NCI-H2029 (cell line): ENCODE data around the gene OXTR.
A peak's percentile ranks its signal among the peaks of the same experiment; 100 is the strongest.
"Not testable (repeated sequence)": the region's sequence is repeated elsewhere in the genome, so short reads cannot be mapped to it uniquely, and the experiment has no call there.

Experiments
- DNase-seq: peaks from one replicate; lab custom pipeline; 2025; lab: John Stamatoyannopoulos, UW

The OXTR gene

DNA sequence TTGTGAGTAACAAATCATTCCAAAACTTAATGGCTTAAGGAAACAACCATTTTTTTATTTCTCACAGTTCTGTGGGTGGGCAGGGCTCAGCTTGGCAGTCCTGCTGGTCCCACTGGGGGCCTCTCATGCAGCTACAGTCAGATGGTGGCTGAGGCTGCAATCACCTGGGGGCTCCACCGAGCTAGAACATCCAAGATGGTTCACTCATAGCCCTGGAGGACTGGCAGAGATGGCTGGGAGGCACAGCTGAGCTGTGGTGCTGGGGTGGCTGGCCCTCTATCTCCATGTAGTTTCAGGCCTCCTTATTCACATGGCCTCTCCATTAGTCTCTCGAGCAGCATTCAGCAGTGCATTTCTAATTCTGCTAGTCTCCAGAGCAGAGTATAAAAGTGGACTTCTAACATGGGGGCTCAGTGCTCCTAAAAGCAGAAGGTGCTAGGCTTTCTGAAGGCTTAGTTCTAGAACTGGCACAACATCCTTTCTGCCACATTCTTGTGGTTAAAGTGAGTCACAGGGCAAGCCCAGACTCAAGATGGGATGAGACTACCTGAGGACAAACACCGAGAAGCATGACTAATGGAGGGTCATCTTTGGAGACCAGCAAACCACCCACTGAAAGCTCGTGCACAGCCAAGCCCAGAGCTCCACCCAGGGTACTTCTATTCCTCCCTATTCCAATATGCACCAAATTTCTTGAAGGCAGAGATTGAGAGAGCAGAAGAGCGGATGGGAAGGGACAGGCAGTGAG is 29.5 kb downstream of the OXTR start:
- DNase-seq, result no peak

DNA sequence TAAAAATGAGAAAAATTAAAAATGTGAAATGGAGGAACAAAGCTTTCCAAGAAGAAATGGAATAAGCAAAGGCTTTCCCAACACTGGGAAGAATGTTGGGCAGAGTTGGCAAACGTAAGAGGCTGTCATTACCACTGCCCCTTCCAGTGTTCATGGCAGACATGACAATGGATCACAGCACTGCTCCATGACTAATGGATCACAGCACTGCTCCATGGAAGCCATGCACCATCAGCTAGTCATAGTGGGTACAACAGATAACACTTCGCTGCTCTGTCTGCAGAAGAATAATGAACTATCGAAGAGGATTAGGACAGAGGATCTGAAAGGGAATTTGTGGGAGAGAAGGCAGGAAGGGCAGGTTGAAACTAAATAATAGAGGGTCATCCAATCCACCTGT is 30.8 kb downstream of the OXTR start:
- DNase-seq, result no peak

DNA sequence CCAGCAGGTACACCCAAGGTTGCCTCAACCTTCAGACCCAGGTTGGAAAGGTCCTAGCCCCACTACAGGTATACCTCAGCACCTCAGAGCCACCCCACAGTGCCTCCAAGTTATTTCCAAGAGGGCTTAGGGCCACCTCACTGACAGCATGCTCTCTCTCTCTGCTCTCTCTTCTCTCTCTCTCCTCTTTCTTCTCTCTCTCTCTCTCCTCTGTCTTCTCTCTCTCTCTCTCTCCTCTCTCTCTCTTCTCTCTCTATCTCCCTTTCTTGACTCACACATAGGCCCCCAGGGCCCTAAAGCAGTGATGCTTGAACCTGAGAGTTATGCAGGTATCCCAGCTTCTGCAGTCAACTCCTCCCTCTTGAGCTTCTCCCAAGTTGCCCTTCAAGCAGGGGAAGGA is 31.6 kb downstream of the OXTR start:
- DNase-seq, result no peak

DNA sequence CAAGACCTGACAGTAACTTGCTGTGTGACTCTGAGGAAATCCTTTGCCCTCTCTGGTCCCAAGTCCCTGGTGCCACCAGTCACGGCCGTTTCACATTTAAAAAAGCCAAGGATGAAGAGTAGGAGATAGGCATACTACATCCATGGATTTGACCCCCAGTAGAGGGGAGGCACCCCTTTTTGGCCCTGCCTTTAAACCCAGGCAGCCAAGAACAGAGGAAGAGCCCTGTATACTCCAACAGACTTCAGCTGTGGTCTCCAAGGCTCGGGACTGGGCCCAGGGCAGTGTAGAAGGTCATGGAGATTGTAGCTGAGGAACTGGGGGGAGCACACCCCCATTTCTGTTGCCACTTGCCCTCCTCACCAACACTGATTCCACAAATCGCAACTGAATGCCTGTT is 32.1 kb downstream of the OXTR start:
- DNase-seq, result no peak

DNA sequence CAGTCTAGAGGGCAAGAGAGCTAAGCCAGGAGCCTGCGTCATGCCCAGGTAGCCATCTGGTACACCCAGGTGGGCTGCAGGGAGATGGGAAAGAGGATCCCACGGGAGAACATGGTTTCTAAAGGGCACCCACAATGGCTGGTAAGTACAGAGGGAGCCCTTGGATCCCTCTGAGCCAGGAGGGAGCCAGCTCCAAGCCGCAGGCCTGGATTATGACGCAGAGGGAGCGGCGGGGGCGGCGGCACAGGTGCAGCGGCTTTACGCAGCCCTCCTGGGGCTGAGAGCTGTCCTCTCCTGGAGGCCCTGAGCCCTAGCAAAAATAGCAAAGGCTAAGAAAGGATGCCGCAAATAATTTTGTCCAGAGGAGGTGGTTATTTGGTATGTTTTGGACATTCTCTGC is 33.0 kb downstream of the OXTR start:
- no peak for DNase-seq

DNA sequence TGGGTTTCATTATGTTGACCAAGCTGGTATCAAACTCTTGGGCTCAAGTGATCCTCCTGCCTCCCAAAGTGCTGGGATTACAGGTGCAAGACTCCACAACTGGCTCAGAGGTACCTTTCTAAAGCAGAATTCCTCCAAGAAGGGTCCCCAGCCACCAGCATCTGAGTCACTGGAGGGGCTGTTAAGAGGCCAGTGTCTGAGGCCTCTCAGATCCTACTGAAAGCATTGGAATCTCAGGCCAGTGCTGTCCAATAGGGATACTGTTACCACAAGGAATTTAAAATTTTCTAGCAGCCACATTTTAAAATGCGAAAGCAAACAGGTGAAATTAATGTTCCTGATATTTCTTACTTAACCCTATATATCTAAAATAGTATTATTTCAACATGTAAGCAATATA is 34.5 kb downstream of the OXTR start:
- no peak for DNase-seq

DNA sequence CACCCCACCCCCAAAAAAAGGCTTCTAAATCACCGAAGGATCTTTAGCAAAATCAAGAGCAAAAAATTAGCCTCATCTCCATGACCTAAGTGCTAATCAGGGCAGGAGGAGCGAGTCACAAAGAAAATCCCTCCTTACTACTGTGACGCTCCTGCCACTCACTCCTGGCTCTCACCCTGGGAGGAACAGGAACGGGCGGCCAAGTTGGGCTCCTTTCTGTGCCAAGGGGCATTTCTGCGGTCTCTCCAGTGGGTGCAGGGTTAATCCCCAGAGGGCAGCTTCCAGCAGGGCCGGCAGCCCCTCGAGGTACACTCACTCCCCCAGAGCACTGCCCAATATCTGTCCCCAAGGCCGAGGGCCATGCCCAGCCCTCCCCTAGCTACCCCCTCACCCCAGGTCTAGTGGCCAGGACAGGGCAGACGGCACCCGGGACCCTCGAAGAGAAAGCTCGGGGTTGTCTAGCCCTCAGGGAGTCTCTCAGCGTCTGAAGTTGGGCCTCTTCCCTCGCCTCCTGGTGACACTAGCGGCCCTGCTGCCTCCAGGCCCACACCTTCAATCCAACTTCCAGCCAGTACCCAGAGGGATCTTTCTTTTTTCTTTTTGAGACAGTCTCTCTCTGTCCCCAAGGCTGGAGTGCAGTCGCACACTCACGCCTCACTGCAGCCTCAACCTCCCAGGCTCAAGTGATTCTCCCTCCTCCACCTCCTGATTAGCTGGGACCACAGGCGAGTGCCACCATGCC is 35.1 kb downstream of the OXTR start:
- no peak for DNase-seq

DNA sequence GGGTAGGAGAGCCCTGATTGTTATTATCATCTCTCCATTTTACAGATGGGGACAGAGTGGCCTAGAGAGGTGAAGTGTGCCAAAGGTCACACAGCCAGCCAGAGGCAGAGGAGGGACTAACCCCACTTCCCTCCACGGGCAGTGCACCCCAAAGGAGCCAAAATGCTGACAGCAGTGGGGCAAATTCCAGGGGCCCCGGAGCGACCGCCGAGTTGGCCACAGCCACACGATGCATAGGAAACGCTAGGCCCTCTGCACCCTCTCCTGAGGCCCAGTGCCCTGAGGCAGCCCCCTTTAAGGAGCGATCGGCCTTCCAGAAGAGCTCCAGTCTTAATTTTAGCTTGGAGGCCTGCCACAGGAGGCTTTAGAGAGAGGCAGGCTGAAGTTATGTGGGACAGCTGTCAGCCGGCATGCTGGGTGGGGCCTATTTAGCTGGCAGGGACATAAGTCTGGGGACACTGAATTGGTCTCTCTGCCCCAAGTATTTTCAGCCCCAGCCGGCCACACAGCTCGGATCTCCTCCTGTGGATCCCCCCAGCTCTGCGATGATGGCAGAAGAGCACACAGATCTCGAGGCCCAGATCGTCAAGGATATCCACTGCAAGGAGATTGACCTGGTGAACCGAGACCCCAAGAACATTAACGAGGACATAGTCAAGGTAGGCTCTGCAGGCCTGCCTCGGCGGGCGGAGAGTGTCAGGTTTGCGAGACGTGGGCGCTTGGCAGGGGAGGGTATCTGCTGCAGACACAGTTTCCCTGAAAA is 35.9 kb downstream of the OXTR start, which contains the start of gene CAV3:
TSS of gene CAV3 (plus strand) at position 471 of the 763 bp plus-strand sequence. CDS start at position 546, 75 bp downstream.
- DNase-seq, result no peak

DNA sequence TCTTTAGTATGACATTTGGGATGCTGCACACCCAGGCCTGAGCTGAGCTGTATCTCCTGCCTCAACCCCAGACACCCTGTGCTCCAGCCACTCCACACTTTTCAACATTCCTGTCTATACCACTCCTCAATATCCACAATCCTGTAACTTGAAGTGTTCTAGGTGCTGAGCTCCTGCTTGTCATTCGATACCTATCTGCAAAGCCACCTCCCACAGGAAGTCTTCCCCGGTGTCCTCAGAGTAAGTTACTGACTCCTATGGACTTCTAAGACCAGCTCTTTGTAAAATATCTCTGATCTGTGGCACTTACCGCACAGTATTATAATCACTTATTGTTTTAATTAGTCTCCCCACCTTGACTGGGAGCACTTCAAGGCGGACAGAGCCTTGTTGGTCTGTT is 37.0 kb downstream of the OXTR start:
- DNase-seq, result no peak

DNA sequence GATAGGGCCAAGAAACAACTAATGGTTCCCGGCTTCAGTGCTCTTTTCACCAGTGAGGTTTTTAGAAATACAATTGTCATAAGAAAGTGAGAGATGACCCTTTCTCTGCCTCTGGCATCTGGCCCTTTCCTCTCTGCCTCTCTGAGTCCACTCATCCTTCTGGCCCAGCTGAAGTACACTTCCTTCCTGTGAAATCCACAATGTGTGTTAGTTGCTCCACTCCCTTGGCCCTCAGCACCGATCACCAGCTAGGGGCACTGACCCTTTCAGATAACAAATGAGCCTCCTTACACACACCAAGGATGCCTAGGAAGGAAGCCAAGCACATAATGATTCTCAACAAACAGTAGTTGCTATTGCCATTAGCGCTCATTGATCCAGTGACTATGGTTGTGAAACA is 38.8 kb downstream of the OXTR start:
- no peak for DNase-seq

DNA sequence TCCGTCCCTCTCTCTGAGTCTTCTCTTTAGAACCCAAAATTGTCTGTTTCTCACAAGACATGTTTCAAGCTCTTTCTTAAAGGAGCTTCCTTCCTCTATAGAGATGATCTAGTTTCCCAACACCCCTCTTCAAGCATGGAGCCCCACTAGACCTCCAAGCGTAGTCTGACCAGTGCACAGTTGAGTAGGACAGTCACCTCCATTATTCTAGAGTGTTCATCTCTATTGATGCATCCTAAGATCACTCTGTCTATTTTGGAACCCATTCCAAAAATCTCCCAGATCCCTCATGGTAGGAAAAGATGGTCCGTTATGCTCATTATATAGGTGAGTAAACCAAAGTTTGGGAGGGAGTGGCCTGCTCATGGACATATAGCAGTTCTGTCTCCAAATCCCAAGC is 39.9 kb downstream of the OXTR start:
- DNase-seq, result no peak

DNA sequence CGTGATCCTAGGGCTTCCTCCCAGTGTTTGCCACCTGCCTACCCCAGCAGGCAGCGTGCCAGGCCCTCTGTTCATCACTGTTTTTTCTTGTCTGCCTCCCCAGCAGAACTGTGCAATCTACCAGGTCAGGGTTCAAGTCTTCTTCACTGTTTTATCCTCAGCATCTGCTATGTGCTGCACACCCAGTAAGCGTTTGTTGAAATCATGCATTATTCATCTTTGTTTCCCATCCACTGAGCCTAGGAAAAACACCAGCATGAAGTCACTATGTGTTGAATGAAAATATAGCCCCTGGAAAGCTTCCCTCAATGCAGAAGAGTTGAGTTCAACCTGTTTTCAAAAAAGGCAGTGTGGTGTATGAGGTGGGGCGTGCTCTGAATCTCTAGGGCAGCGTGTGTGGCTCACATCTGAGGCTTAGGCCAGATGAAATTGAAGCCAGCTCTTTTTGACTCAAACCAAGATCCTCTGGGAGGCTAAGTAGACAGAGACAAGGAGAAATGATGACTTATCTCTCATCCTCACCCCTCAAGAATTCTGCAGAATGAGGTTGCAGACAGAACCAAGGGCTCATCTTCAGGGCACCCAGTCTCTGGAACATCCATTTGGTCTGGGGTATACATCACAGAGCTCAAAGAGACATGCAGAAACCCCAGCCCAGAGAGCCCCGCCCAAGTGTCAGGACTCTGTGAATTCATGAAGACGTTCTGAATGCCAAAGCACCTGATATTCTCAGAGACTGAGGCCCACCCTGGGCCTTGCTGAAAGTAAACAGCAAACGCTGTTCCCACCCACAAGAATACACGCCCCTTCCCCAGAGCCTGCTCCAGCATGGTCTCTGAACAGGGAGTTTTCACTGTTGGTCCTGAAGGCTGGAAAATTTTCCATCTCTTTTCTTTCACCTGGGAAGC is 41.6 kb downstream of the OXTR start:
- DNase-seq, result peak; percentile 47

DNA sequence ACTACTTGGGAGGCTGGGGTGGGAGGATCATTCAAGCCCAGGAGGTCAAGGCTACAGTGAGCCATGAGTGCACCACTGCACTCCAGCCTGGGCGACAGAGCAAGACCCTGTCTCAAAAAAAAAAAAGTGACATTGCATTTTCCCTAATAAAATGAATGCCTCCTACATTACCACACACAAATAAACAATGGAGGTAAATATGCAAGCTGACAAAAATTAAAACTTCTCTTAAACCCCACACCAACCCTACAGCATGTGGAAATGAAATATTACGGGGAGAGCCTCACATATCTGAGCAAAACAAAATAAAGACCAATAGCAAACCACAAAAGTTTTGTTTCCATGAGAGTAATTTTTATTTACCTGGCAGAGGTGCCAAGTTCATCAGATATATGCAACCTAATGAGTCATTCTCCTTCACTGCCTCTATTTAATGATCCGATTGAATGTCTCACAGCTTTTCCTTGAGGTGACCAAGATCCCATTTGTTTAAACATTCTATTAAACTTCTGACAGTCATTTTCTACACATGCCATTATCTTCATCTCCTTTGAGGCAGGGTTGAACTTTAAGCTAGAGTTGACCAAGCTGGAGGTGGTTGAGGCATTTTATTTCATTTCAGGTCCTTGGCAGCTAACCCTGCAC is 45.2 kb downstream of the OXTR start:
- DNase-seq, result no peak

DNA sequence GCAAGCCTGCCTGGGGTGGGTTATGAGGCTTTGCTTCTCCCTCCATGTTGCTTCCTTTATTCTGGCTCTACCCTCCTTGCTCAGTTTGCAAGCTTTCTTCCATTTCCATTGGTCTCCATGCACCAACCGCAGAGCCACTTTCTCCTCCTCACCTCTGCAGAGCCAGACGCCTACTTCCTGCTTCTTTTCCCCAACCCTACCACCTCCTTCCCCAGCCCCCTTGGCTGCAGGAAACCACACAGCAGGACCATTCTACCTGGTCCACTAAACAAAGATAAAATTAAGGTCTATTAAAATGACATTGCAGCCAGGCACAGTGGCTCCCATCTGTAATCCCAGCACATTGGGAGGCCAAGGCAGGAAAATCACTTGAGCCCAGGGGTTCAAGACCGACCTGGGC is 45.8 kb downstream of the OXTR start:
- no peak for DNase-seq

DNA sequence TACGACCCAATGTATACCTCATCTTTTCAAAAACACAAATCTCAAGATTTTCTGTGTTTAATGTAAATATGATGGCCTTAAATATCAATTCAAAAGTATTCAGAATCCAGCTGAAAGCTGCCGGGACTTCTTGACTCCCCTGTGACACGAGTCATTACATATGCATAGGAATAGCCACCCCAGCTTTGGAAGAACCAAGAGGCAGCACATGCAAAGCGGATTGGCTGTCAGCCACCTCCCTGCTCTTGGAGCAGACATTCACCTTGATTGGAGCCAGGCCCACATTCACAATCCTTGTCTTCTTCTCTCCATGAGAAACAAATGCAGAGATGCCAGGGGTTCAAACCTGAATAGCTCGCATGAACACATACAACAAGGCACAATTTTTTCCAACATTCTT is 46.6 kb downstream of the OXTR start:
- DNase-seq, result no peak

DNA sequence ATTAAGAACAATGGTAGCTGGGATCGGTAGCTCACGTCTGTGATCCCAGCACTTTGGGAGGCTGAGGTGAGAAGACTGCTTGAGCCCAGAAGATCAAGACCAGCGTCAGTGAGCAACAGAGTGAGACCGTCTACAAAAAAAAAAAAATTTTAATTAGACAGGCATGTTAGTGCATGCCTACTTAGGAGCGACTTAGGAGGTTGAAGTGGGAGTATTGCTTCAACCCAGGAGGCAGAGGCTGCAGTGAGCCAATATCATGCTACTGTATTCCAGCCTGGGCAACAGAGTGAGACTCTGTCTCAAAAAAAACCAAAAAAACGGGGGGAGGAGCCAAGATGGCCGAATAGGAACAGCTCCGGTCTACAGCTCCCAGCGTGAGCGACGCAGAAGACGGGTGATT is 53.7 kb downstream of the OXTR start:
- not testable (repeated sequence) for DNase-seq

DNA sequence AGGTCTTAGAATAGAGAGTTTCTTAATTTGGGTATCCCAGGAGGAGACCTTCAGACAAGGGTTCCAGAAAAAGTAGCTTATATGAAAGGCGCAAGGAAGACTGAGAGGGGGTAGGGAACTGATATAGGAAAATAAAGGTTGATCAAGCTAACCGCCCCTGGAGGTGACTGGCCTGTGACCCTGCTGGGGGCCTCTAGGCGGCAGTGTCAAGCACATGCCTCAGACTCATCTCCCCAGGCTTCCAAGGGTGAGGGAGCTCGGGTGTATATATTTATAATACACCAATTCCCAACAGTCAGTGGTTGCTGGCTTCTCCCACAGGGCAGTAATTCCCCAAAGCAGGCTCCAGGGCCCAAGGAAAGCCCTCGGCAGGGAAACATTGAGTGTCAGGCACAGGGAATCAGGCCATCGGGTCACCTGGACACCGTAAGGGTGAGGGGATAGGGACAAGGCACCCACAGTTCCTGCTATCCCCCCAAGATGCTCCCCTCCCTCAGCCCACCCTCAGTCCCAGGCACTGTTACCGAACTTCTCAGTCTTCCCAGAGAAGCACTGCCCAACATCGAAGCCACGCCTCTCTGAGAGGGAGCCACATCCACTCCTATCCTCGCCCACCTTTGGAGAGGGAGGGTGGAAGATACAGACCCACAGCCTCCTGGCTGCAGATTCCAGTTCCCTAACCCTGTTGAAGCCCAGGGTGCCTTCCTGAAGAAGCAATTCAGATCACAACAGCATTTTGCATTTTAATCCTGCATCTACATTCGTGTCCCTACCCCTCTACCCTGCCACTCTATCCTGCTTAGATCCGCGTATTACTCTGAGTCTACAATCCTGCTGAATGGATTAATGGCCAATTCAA is 55.3 kb downstream of the OXTR start:
- no peak for DNase-seq

DNA sequence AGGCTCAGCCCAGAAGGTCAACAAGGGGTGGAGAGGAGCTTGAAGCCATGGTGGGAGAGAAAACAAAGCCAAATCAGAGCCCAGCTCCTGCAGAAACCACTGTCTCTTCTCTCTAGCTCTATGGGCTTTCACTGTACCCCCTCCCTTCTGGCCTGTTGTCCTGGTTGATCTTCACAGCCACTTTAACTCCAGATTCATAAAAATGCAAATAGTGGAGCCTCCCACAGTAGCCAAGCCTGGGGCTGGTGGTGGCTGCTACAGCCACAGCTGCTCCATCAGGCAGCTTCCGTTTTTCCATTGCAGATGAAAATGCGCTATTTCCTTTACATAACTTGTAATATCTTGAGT is 56.5 kb downstream of the OXTR start:
- DNase-seq, result peak; percentile 57

DNA sequence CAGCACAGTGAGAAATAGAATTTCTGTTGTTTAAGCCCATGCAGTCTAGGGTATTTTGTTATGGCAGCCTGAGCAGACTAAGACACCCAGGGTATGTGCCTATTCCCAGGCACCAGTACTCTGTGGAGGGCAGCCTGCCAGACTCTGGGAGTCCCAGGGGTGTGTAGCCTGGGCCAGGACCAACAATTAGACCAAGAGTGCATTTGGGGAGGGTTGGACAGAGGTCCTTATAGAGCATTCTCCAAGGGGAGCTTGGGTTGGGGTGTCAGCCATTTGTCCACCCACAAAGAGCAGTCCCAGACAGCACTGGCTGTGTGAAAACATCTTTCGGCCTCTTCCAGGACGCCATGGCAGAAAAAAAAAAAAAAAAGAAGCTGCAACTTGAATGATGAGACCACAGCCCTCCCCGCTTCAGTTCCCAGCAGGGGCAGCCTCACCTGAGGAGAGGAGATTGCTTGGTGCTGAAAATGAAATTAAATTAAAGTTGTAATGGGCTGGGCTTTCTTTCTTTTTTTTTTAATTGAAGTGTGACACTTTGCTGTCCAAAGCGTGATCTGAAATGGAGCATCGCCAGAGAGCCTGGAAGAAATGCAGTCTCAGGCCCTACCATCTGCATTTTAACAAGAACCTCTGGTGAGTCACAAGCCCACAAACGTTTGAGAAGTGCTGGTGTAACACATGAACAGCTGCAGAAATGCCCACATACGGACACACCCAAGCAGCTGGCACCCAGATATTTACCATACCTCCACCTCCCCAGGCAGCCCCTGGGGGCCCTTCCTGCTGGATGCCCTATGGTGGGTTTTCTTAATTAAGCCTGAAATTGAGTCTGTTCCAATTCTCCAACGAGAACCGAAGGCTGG is 57.1 kb downstream of the OXTR start:
- peak; percentile 61 for DNase-seq
